ENCODE measurements around the gene RASSF5. TPM values are rescaled to one million over a fixed set of nuclear protein-coding genes. Genes with fewer than 3 reads are reported as not detected.

RASSF5 gene
- total RNA-seq, 1 experiment from 2014 or later, result 2.1 TPM

DNA sequence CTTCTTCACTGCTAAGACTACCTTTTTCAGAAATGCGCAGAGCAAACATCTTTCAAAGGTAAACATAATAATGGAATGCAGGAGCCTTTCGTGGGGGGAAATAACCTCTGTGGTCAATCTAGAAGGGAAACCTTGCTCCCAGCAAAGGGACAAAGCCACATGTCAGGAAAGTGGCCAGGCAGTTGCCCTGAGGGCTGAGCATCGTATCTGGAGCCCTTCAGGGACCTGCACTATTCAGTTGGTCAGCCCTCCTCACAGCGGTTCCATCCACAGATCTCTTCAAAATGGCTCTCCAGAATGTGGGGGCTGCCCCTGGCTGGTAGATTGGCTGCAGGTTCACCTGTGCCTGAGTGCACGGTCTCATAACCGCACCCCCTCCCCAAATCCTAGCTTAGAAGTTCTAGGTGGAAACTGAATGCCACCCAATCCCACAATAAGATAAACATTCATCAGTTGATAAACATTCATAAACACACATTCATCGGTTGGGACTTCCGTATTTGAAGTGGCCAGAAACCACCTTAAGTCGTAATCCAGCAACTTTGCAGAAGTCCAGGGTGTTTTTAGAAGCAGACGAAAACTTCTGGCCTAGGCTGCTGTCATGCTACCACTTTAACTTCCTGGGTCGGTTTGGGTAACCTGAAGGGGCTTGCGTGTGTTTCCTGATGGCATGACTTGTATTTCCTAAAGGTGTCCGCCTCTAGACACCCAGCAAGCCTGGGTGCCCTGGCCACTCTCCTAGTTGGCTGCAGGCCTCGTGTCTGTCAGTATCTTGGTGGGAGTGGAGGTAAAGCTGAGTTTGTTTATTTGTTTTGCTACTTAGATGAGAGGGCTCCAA is 50.5 kb downstream of the RASSF5 start:
- ChIA-PET POLR2A (no interaction called here), CTCF (interaction anchor here (1.1 to 4.4 kb wide), 6 partner anchors 8 to 88 kb away, joined by 3 to 49 read pairs (median 8); partner anchors contain the start of gene IKBKE)

More for the DNA sequence above, 50.5 kb downstream of the RASSF5 start:
- Mint-ChIP-seq H3K9me3 (no peaks in the 10 kb centered on the region), H3K4me1 (peaks cover 36% of the 10 kb centered on the region), H3K4me3 (peak overlapping the region; percentile 70), H3K27ac (no peak overlapping the region), H3K36me3 (no peaks in the 10 kb centered on the region), H3K27me3 (ENCODE audit: low read depth) (peaks cover 36% of the 10 kb centered on the region)
- ATAC-seq (no peak), DNase-seq (ENCODE audit: low spot score) (no peak)
- TF ChIP-seq NR2C2 (CRISPR knock-in tag; IDR thresholded peaks at IDR 0.05) (no peak), CBFB (CRISPR knock-in tag; IDR thresholded peaks at IDR 0.05; ENCODE audit: low read depth) (no peak), SMAD3 (CRISPR knock-in tag; IDR thresholded peaks at IDR 0.05; ENCODE audit: borderline replicate concordance) (no peak), GABPB1 (CRISPR knock-in tag; IDR thresholded peaks at IDR 0.05) (no peak), EMX1 (CRISPR knock-in tag; IDR thresholded peaks at IDR 0.05) (no peak), FOXK1 (CRISPR knock-in tag; IDR thresholded peaks at IDR 0.05) (no peak), SOX15 (CRISPR knock-in tag; IDR thresholded peaks at IDR 0.05) (no peak), ATF1 (CRISPR knock-in tag; IDR thresholded peaks at IDR 0.05) (no peak), ZNF423 (CRISPR knock-in tag; IDR thresholded peaks at IDR 0.05) (no peak)
- TF ChIP-seq, protein P1, sequence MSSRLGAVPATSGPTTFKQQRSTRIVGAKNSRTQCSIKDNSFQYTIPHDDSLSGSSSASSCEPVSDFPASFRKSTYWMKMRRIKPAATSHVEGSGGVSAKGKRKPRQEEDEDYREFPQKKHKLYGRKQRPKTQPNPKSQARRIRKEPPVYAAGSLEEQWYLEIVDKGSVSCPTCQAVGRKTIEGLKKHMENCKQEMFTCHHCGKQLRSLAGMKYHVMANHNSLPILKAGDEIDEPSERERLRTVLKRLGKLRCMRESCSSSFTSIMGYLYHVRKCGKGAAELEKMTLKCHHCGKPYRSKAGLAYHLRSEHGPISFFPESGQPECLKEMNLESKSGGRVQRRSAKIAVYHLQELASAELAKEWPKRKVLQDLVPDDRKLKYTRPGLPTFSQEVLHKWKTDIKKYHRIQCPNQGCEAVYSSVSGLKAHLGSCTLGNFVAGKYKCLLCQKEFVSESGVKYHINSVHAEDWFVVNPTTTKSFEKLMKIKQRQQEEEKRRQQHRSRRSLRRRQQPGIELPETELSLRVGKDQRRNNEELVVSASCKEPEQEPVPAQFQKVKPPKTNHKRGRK (CRISPR knock-in tag; IDR thresholded peaks at IDR 0.05; ENCODE audit: borderline replicate concordance), result no peak
- TF ChIP-seq, protein P2, sequence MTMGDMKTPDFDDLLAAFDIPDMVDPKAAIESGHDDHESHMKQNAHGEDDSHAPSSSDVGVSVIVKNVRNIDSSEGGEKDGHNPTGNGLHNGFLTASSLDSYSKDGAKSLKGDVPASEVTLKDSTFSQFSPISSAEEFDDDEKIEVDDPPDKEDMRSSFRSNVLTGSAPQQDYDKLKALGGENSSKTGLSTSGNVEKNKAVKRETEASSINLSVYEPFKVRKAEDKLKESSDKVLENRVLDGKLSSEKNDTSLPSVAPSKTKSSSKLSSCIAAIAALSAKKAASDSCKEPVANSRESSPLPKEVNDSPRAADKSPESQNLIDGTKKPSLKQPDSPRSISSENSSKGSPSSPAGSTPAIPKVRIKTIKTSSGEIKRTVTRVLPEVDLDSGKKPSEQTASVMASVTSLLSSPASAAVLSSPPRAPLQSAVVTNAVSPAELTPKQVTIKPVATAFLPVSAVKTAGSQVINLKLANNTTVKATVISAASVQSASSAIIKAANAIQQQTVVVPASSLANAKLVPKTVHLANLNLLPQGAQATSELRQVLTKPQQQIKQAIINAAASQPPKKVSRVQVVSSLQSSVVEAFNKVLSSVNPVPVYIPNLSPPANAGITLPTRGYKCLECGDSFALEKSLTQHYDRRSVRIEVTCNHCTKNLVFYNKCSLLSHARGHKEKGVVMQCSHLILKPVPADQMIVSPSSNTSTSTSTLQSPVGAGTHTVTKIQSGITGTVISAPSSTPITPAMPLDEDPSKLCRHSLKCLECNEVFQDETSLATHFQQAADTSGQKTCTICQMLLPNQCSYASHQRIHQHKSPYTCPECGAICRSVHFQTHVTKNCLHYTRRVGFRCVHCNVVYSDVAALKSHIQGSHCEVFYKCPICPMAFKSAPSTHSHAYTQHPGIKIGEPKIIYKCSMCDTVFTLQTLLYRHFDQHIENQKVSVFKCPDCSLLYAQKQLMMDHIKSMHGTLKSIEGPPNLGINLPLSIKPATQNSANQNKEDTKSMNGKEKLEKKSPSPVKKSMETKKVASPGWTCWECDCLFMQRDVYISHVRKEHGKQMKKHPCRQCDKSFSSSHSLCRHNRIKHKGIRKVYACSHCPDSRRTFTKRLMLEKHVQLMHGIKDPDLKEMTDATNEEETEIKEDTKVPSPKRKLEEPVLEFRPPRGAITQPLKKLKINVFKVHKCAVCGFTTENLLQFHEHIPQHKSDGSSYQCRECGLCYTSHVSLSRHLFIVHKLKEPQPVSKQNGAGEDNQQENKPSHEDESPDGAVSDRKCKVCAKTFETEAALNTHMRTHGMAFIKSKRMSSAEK (CRISPR knock-in tag; IDR thresholded peaks at IDR 0.05; ENCODE audit: borderline replicate concordance), result no peak
- TF ChIP-seq, protein P3, sequence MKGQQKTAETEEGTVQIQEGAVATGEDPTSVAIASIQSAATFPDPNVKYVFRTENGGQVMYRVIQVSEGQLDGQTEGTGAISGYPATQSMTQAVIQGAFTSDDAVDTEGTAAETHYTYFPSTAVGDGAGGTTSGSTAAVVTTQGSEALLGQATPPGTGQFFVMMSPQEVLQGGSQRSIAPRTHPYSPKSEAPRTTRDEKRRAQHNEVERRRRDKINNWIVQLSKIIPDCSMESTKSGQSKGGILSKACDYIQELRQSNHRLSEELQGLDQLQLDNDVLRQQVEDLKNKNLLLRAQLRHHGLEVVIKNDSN (CRISPR knock-in tag; IDR thresholded peaks at IDR 0.05), result no peak
- TF ChIP-seq, protein P4, sequence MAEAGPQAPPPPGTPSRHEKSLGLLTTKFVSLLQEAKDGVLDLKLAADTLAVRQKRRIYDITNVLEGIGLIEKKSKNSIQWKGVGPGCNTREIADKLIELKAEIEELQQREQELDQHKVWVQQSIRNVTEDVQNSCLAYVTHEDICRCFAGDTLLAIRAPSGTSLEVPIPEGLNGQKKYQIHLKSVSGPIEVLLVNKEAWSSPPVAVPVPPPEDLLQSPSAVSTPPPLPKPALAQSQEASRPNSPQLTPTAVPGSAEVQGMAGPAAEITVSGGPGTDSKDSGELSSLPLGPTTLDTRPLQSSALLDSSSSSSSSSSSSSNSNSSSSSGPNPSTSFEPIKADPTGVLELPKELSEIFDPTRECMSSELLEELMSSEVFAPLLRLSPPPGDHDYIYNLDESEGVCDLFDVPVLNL (CRISPR knock-in tag; IDR thresholded peaks at IDR 0.05; ENCODE audit: borderline replicate concordance, low read depth), result no peak
- TF ChIP-seq, protein P5, sequence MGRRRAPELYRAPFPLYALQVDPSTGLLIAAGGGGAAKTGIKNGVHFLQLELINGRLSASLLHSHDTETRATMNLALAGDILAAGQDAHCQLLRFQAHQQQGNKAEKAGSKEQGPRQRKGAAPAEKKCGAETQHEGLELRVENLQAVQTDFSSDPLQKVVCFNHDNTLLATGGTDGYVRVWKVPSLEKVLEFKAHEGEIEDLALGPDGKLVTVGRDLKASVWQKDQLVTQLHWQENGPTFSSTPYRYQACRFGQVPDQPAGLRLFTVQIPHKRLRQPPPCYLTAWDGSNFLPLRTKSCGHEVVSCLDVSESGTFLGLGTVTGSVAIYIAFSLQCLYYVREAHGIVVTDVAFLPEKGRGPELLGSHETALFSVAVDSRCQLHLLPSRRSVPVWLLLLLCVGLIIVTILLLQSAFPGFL (CRISPR knock-in tag; IDR thresholded peaks at IDR 0.05; ENCODE audit: borderline replicate concordance), result no peak
- TF ChIP-seq, protein P6, sequence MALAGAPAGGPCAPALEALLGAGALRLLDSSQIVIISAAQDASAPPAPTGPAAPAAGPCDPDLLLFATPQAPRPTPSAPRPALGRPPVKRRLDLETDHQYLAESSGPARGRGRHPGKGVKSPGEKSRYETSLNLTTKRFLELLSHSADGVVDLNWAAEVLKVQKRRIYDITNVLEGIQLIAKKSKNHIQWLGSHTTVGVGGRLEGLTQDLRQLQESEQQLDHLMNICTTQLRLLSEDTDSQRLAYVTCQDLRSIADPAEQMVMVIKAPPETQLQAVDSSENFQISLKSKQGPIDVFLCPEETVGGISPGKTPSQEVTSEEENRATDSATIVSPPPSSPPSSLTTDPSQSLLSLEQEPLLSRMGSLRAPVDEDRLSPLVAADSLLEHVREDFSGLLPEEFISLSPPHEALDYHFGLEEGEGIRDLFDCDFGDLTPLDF (CRISPR knock-in tag; IDR thresholded peaks at IDR 0.05), result no peak
- TF ChIP-seq, protein P7, sequence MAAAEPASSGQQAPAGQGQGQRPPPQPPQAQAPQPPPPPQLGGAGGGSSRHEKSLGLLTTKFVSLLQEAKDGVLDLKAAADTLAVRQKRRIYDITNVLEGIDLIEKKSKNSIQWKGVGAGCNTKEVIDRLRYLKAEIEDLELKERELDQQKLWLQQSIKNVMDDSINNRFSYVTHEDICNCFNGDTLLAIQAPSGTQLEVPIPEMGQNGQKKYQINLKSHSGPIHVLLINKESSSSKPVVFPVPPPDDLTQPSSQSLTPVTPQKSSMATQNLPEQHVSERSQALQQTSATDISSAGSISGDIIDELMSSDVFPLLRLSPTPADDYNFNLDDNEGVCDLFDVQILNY (CRISPR knock-in tag; IDR thresholded peaks at IDR 0.05), result no peak

Measured in WTC11 (cell line).